Left ventricle myocardium superior (tissue), 1 donor: ENCODE measurements around the gene STAT3. TPM values are rescaled to one million over a fixed set of nuclear protein-coding genes. Genes with fewer than 3 reads are reported as not detected.
"Not testable (repeated sequence)": the region's sequence is repeated elsewhere in the genome, so short reads cannot be mapped to it uniquely, and the experiment has no call there.

Experiments
- ATAC-seq: fragments of 200-7000 bp; cut with Tn5 transposase; one replicate; pipeline ENCODE4 v1.9.1; 2020; ENCODE audit warnings: mild to moderate bottlenecking, moderate library complexity
- DNase-seq: peaks from one replicate; pipeline ENCODE4 v3.0.0-alpha.2; 2020
- intact Hi-C: fragments of 100-400 bp; cut with micrococcal nuclease; formaldehyde crosslinking; loops from one replicate; pipeline ENCODE4 v1.11.0; 2022
- total RNA-seq: library from RNA; stranded (reverse); fragmentation: NEBNext Ultra II Directional; extraction: Animal tissue kit (Norgen Biotek cat#: 25700); gene quantifications from one replicate; pipeline ENCODE4 v1.2.1, GENCODE V29; 2021
- donor health status: DM: no; HTN: yes; CAD: no; lungs with severe emphysema.

STAT3 gene
- total RNA-seq, 1 donor from 2014 or later, result 146 TPM

DNA sequence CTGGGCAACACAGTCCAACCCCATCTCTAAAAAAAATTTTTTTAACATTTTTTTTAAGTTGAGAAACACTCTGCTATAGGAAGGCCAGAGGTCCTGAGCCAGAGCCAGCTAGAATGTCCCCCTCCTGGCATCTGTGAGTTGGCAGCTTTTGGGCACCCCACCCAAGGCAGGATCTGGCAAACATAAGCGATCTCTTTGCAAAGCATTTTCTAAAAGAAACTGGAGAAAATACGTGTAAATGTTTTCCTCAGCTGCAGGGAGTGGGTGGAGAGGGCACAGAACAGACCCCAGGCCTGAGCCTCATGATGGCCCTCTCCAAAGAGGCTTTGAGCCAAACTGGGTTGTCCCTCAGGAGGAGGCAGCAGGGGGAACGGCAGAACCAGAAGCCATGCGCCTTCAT is 23.1 kb upstream of the STAT3 start:
- ATAC-seq (no peak), DNase-seq (no peak)
- intact Hi-C loops, result no loop called here

DNA sequence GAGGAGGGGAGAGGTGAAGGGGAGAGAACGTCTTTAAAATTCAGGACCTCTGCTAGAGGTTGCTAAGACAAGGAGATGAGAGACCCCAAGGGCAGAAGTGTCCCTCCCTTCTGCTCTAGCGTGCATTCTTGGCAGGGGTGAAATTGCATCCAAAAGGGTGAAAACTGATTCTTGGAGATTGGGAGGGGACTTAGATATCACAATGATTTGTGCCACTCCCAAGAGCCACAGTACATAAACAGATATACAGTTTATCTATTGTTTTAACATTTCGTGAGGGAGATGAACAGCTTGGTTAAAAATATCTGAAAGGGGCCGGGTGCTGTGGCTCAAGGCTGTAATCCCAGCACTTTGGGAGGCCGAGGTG is 22.1 kb upstream of the STAT3 start:
- intact Hi-C loops, result no loop called here
- no peak for DNase-seq
- ATAC-seq, result no peak

DNA sequence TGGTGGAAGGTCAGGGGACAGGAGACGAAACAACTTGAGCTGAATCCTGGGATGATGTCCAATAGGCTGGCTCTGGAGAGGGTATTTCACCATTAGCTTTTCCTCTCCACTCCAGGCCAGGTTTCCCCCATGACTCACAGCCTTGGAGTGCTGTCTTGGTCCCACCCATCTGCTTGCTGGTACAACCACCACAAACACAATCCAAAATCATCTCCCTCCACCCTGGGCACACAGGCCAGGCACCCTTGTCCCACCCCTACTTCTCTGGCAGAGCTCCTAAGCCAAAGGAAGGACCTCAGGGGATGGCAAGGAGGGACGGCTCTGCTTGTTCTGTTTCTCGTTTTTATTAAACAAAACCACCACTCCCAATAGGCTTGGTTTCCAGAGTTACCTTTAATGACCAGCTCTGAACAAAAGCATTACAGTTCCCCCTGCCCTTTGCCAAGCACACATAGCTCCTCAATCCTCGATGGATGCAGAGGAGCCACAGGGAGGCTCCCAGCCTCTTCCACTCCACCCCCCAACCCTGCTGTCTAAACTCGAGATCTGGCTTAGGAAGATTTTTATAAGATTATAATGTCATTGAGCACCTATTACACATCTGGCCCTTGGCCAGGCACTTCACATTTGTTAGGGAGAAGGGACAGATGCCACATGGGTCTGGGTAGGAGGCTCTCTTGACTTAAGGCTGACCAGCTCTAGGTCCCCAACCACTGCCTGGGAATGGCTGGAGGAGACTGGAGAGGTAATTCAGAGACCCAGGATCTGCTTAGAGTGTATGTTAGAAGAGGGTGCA is 21.5 kb upstream of the STAT3 start:
- intact Hi-C loops, result loop anchor here (10.0 kb wide), 1 partner anchor 85 kb away; no protein-coding TSS in a partner anchor
- DNase-seq (peak; percentile 66), ATAC-seq (peak; percentile 47)

DNA sequence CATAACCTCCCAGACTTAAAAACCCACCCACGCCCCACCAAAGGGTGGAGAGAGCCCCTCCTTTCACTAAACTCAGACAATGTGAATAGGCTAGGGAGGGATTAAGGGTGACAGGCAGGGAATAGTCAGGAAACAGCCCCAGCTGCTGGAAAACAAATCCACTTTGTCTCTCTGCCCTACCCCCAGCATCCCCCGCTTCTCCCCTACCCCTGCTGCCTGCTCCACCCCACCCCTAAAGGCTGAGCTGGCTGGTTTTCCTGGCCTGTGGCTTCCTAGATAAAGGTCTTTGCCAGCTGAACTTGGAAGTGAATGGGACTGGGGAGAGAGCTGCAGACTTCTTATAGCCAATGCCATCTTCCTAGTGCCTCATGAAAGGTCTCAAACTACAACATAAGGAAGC is 19.8 kb upstream of the STAT3 start:
- ATAC-seq (peak; percentile 44), DNase-seq (peak; percentile 57)
- intact Hi-C loops, result loop anchor here (10.0 kb wide), 1 partner anchor 83 kb away; no protein-coding TSS in a partner anchor

DNA sequence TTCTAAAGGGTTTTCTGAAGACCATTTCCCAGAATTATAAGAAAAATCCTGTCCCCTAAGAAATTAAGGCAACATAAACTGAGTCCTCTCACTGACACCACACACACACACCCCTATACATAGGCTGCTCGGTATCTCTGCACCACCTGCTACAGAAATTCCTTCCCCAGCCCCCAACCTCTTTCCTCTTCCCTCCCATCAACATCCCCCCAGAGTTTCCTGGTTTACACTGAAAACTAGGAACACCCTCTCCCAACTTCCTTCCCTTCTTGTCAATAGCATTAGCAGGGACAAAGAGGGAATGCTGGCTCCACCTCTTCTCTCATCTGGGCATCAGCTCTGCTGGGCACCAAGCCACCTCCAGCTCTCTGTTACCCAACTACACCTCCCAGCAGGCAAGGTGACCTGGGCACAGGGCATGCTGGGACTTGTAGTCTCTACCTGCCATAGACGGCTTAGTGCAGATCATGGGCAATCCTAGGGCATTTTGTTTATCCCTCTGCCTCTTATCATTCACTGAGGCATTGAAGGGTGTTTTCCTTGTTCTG is 19.1 kb upstream of the STAT3 start:
- DNase-seq (peak; percentile 88), ATAC-seq (peak; percentile 79)
- intact Hi-C loops, result loop anchor here (10.0 kb wide), 1 partner anchor 83 kb away; no protein-coding TSS in a partner anchor

DNA sequence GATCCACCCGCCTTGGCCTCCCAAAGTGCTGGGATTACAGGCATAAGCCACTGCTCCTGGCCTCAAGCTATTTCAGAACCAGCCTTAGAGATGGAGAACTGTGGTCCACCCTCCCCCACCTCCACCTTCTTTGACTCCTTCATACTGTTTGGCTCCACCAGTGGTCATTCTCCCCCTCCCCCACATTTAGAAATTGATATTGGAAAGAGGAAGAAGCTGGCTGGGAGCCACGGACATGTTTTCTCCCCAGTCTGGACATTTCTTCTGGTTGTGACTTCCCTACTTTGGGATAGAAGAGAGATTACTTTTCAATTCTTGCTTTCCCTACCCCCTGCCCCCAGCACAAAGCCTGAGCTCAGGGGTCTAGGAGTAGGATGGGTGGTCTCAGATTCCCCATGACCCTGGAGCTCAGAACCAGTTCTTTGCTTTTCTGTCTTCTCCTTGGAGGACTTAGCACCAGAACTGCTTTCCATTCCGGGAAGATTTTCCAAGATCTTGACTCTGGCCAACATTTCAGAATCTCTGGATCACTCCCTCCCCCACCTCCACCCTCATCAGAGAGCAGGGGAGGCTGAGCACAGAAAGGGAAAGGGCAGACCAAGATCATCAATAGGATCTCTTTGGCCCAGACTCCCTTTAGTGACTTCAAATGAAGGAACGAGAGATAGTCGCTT is 18.5 kb upstream of the STAT3 start:
- no peak for DNase-seq
- intact Hi-C loops, result loop anchor here (10.0 kb wide), 1 partner anchor 82 kb away; no protein-coding TSS in a partner anchor
- peak; percentile 10 for ATAC-seq

DNA sequence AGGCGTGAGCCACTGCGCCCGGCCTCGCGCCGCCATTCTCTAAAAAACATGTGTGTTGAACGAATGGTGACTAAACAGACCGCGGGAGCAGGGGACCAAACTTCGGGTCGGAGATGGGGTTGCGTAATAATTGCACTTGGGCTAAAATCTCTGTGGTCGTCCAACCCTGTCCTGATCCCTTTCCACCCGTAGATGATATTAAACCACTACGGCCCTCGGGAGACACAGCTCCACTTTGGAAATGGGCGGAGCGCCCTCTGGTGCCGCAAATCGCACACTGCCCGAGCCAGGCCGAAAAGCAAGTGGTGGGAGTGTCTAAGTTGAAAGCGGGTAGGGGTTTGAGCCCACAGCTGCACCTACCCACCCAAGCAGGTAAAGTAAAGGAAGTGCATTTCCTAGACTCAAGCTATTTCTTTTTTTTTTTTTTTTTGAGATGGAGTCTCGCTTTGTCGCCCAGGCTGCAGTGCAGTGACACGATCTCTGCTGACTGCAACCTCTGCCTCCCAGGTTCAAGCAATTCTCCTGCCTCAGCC is 17.8 kb upstream of the STAT3 start:
- peak; percentile 70 for ATAC-seq
- intact Hi-C loops, result loop anchor here (10.0 kb wide), 1 partner anchor 81 kb away; no protein-coding TSS in a partner anchor
- DNase-seq, result peak; percentile 92

DNA sequence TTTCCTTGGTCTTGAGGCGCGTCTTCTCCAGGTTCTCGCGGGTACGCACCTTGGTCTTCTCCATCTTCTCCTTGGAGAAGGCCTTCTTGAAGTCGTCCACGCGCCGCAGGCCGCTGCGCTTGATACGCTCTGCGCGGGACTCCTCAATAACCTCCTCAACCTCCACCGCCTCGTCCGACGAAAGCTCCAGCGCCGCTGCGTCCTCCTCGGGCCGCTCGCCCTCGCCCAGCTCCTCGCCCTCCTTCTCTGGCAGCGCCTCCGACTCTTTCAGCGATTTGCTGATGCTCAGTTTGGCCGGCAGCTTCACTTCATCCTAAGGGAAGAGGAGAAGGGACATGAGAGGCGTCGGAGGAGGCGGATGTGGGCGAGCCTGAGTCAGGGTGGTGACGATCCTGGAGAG is 16.8 kb upstream of the STAT3 start:
- ATAC-seq (no peak), DNase-seq (no peak)
- intact Hi-C loops, result loop anchor here (10.0 kb wide), 1 partner anchor 80 kb away; no protein-coding TSS in a partner anchor

DNA sequence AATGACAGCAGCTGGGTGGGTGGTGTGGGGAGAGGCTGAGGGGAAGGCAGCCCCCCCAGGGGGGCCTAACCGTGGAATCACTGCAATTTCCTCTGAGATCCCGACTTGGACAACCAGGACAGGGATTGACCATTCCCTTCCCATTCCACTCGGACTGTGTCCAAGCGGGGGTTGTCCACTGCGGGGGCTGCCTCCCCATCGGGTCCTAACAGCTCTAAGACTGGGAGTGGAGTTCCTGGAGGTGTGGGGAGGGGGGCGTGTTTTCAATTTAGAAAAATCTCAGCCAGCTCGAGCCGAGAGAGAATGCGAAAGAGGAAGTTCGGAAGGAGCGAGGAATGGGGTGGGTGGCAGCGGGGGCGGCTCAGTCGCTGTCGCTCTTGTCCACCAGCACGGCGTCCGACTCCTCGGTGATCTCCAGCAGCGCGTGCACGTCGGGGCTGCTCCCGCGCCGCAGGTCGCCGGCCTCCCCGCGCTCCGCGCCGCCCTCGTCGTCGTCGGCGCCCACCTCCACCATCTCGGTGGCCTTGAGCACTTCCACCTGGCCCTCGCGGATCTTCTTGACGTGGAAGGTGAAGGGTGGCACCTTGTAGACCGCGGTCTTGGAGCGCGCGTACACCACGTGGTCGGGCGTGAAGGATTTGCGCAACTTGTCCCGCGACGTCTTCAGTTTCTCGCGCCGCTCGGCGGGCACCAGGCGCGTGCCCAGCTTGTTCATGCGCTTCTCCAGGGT is 16.2 kb upstream of the STAT3 start:
- intact Hi-C loops, result loop anchor here (10.0 kb wide), 1 partner anchor 80 kb away; no protein-coding TSS in a partner anchor
- ATAC-seq (no peak), DNase-seq (no peak)

DNA sequence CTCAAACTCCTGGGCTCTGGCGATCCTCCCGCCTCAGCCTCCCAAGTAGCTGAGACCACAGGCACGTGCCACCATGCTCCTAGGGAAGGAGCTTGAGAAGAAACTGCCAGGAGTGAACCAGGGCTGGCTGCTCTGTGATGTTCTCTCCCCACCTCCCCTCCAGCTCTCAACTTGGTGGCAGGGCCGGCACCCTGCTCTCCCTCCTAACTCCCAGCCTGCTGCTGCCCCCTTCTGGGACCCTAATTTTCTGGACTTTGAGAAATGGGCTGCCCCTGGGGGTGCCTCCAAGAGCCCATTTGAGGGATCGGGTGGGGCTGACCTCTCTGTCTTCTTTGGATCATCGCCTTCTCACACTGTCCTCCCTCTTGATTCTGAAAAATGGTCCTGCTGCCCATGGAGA is 14.9 kb upstream of the STAT3 start:
- intact Hi-C loops, result loop anchor here (10.0 kb wide), 1 partner anchor 78 kb away; no protein-coding TSS in a partner anchor
- DNase-seq (no peak), ATAC-seq (no peak)

DNA sequence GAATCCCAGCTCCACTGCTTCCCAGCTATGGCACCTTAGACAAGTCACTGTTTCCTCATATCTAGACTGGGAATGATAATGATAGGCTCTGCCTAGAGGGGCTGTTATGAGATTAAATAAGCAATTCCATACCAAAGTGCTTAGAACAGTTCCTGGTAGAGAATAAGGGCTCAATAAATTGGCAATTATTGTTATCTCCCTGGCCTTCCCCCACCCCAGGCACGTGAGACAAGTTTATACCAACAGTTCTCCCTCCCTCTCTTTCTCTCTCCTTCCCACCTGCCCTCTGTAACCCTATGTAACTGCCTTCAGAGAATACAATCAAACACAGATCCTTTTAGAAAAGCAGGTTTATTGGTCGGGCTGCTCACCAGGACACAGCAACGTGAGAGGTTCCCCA is 13.9 kb upstream of the STAT3 start:
- ATAC-seq, result no peak
- intact Hi-C loops, result loop anchor here (10.0 kb wide), 1 partner anchor 77 kb away; no protein-coding TSS in a partner anchor

DNA sequence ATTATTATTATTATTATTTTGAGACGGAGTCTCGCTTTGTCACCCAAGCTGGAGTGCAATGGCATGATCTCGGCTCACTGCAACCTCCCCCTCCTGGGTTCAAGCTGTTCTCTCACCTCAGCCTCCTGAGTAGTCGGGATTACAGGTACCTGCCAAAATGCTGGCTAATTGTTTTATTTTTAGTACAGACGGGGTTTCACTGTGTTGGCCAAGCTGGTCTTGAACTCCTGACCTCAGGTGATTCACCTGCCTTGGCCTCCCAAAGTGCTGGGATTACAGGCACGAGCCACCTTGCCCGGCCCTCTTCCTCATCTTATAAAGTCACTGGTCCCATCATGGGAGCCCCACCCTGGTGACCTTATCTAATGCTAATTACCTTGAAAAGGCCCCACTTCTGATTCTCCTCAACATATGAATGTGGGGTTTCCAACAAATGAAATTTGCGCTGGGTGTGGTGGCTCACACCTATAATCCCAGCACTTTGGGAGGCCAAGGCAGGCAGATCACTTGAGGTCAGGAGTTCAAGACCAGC is 12.7 kb upstream of the STAT3 start:
- ATAC-seq, result peak; percentile 22
- intact Hi-C loops, result loop anchor here (10.0 kb wide), 1 partner anchor 76 kb away; no protein-coding TSS in a partner anchor
- DNase-seq, result not testable (repeated sequence)

More for the DNA sequence above, 13.9 kb upstream of the STAT3 start:
- DNase-seq, result no peak

DNA sequence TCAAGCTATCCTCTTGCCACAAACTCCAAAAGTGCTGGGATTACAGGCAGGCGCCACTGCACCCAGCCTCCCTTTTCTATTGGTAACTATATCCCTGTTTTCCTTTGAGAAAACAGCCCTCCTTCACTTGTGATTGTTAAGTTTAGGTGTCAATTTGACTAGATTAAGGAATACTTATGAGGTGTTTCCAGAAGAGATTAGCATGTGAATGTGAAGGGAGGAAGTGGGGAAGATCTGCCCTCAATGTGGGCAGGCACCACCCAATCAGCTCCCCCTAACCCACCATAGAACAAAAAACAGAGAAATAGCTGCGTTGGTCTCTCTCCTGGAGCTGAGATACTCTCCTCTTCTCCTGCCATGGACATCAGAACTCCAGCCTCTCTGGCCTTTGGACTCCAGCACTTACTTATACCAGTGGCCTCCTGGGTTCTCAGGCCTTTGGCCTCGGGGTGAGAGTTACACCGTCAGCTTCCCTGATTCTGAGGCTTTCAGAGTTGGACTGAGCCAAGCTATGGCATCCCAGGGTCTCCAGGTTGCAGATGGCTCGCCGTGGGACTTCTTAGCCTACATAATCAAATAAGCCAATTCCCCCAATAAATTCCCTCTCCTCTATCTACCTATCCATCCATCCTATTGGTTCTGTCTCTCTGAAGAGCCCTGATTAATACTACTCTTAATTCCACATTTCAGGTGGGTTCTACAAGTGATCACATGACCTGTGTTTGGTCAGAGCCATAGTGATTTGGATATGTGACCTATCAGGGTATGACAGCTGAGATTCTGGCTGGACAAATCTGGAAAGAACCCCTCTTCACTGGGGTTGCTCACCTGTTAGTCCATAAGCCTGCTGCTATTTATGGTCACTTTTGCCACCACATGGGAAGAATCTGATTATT is 12.0 kb upstream of the STAT3 start:
- intact Hi-C loops, result loop anchor here (10.0 kb wide), 1 partner anchor 75 kb away; no protein-coding TSS in a partner anchor
- ATAC-seq (no peak), DNase-seq (no peak)

DNA sequence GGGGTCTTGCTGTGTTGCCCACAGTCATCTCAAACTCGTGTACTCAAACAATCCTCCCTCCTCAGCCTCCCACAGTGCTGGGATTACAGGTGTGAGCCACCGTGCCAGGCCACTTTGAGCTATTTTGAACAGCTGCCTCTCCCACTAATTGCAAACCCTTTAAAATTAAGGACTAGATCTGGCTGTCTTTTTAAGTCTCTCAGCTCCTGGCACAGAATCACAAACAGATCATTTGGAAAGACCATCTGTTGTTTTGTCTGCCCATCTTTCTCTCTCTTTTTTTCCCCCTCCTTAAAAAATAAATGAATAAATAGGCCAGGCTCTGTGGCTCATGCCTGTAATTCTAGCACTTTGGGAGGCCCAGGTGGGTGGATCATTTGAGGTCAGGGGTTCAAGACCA is 10.9 kb upstream of the STAT3 start:
- no peak for ATAC-seq
- DNase-seq, result no peak
- intact Hi-C loops, result no loop called here

DNA sequence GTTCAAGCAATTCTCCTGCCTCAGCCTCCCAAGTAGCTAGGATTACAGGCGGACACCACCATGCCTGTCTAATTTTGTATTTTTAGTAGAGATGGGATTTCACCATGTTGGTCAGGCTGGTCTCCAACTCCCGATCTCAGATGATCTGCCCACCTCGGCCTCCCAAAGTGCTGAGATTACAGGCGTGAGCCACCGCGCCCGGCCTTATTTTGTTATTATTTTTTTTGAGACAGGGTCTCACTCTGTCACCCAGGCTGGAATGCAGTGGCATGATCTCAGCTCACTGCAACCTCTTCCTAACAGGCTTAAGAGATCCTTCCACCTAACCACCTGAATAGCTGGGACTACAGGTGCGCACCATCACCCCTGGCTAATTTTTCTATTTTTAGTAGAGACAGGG is 7.4 kb upstream of the STAT3 start:
- intact Hi-C loops, ATAC-seq, DNase-seq: not testable (repeated sequence)

DNA sequence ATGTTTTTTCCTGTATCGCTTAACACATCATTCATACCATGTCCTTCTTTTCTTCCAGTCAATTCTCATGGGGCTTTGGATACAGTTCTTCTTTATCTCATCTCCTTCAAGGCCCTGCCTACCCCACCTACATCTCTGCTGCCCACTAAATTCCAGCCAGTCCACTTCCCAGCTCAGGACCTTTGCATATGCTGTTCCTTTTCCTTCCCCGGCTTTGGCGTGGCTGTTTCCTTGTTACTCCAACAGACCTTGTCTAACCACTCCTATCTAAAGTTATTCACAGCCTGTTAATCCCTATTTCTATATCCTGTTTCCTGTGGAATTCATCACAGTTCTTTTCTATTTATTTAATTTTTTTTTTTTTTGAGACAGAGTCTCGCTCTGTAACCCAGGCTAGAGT is 6.6 kb upstream of the STAT3 start:
- ATAC-seq, result no peak
- intact Hi-C loops, result no loop called here
- DNase-seq, result no peak

DNA sequence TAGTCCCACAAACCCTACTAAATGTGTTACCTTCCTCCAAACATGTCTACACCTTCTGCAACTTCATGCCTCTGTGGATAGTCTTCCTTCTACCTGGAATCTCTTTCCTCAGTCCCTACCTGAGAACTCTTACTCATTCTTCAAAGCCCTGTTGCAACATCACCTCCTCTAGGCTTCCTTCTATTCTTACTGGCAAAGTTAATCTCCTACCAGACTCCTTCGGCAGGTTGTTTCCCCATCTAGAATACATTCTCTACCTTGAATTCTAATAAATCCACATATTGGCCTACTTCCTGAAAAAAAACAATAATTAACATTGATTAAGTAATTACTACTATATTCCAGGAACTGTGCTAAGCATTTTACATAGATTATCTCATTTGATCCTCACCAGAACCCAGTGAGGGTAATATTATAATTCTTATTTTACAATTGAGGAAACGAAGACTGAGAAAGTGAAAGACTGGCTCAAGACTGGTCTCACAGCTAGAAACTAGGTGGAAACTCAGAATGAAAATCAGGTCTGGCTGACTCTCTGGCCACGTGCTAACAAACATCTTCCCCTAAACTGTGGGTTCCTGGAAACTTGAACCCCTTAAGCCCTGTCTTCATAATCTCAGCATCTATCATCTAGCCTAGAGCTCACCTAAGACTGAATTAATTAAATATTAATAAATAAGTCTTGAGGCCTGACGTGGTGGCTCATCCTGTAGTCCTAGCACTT is 4.6 kb upstream of the STAT3 start:
- DNase-seq (no peak), ATAC-seq (no peak)
- intact Hi-C loops, result no loop called here
